NB4 (cell line): ENCODE results near the gene ZBTB7B.

Experiments used
- DNase-seq: peaks from one replicate; pipeline ENCODE4 v3.0.0; 2010; ENCODE audit warnings: low read depth
- H3K4me3 ChIP-seq: one replicate; pipeline ENCODE4 v1.5.1; 2011; ENCODE audit warnings: mild to moderate bottlenecking, low read depth, low read length, moderate library complexity
- MYC ChIP-seq: IDR thresholded peaks from 2 replicates; pipeline ENCODE4 v1.6.1; 2011; ENCODE audit warnings: low read depth, low read length
- POLR2A ChIP-seq: IDR thresholded peaks from 2 replicates; pipeline ENCODE4 v1.6.1; 2011; ENCODE audit warnings: mild to moderate bottlenecking; ENCODE audit not compliant: insufficient read length; ENCODE audit errors: extremely low read depth
- TF ChIP-seq, protein P1 (sequence below): IDR thresholded peaks from 2 replicates; pipeline ENCODE4 v1.6.1; 2011; ENCODE audit warnings: low read depth, low read length
- TF ChIP-seq, protein P2 (sequence below): IDR thresholded peaks from one replicate; pipeline ENCODE4 v1.5.1; 2012; ENCODE audit warnings: low read depth, low read length

Gene ZBTB7B

DNA sequence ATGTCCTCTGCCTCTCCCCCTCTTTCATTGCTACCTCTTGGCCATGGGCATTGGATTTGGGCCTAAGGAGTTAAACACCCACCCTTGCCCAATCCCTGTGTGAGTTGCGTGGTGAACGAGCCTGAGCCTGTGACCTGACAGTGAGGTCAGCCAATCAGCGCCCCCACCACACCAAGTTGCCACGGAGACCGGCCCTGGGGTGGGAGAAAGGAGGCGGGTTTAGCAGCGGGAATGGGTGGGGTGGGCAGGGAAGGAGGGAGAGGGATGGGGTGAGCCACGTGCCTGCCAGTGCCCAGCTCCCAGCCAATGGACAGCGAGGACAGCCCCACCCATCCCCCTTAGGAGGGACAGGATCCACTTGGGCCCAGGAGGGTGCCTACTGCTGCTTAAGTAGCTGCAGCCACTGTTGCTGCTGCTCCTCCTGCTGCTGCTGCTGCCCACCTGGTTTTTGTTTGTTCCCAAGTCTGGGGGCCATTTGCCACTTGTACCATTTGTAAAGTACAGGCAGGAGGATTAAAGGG lies 9.5 kb downstream of the ZBTB7B start:
- DNase-seq, result peak; percentile 85
- TF ChIP-seq, protein P1, sequence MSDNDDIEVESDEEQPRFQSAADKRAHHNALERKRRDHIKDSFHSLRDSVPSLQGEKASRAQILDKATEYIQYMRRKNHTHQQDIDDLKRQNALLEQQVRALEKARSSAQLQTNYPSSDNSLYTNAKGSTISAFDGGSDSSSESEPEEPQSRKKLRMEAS, result peak; percentile 33; the same call in 1 of the 2 replicates
- no peak for TF ChIP-seq POLR2A
- H3K4me3 ChIP-seq, result peak overlapping the region; percentile 16

DNA sequence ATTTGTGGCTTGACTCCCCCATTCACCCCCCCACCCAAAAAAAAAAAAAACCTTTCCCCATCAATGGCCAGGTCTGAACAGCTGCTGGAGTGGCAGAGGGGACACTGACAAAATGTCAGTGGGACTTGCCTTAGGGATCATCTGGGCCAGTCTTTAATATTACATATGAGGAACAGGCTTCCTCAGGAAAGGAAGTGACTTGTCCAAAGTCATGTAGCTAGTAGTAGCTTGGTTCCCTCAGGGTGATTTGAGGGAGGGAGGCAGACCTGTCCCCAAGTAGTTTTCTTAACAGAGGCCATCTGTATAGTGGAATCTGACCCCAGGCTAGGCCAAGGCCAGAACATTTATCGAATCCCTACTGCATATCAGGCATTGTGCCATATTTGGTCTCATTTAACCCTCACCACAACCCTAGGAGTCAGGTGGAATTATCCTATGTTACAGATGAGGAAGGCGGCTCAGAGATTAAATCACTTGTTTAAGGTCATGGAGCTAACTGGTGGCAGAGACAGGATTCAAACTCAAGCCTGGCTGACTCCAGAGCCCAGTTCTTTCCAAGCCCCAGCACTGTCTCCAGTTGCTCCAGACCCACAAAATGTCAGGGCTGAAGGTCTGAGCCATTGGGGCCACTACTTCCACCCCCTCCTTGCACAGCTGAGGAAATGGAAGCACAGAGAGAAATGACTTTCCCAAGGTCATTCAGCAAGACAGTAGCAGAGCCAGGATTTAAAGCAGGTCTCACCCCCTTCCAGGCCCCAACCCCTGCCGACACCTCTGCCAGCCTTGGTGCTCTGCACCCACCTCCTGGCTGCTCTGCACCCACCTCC lies 10.4 kb downstream of the ZBTB7B start:
- peak; percentile 63 for DNase-seq
- TF ChIP-seq, protein P1, result no peak
- TF ChIP-seq POLR2A, result no peak
- TF ChIP-seq, protein P2, sequence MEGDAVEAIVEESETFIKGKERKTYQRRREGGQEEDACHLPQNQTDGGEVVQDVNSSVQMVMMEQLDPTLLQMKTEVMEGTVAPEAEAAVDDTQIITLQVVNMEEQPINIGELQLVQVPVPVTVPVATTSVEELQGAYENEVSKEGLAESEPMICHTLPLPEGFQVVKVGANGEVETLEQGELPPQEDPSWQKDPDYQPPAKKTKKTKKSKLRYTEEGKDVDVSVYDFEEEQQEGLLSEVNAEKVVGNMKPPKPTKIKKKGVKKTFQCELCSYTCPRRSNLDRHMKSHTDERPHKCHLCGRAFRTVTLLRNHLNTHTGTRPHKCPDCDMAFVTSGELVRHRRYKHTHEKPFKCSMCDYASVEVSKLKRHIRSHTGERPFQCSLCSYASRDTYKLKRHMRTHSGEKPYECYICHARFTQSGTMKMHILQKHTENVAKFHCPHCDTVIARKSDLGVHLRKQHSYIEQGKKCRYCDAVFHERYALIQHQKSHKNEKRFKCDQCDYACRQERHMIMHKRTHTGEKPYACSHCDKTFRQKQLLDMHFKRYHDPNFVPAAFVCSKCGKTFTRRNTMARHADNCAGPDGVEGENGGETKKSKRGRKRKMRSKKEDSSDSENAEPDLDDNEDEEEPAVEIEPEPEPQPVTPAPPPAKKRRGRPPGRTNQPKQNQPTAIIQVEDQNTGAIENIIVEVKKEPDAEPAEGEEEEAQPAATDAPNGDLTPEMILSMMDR, result no peak
- no peak for TF ChIP-seq MYC
- H3K4me3 ChIP-seq, result no peak overlapping the region

DNA sequence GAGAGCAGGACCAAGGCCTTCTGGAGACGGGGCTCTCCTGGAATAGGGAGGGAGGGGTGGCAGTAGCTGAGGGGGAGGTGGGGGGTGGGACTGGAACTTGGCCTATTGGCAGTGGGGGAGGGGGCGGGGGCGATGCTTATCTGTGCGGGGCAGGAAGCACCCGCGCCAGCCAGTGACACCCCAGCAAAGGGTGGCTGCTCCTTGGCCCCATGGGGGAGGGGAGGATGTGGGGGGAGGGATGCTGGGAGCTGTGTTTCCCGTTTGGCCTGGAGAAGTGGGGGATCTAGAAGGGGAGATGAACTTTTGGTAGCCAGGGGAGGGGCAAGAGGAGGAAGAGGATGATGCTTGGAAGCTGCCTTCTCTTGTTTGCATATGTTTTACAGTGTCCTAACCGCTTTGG lies 11.0 kb downstream of the ZBTB7B start:
- no peak overlapping the region for H3K4me3 ChIP-seq
- DNase-seq, result peak; percentile 60
- TF ChIP-seq MYC (no peak), POLR2A (no peak)
- TF ChIP-seq, protein P1, result no peak
- TF ChIP-seq, protein P2, result no peak

DNA sequence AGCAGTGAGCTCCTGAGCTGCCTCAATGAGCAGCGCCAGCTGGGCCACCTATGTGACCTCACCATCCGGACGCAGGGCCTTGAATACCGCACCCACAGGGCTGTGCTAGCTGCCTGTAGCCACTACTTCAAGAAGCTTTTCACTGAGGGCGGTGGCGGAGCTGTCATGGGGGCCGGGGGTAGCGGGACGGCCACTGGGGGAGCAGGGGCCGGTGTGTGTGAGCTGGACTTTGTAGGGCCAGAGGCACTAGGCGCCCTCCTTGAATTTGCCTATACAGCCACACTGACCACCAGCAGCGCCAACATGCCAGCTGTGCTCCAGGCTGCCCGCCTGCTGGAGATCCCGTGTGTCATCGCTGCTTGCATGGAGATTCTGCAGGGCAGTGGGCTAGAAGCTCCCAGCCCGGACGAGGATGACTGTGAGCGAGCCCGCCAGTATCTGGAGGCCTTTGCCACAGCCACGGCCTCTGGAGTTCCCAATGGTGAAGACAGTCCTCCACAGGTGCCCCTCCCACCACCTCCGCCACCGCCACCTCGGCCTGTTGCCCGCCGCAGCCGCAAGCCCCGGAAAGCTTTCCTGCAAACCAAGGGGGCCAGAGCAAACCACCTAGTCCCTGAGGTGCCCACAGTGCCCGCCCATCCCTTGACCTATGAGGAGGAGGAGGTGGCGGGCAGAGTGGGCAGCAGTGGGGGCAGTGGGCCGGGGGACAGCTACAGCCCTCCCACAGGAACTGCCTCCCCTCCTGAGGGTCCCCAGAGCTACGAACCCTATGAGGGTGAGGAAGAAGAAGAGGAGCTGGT lies 12.3 kb downstream of the ZBTB7B start:
- TF ChIP-seq MYC, result no peak
- TF ChIP-seq, protein P2, result no peak
- TF ChIP-seq POLR2A, result no peak
- TF ChIP-seq, protein P1, result no peak
- no peak for DNase-seq
- H3K4me3 ChIP-seq, result no peak overlapping the region

DNA sequence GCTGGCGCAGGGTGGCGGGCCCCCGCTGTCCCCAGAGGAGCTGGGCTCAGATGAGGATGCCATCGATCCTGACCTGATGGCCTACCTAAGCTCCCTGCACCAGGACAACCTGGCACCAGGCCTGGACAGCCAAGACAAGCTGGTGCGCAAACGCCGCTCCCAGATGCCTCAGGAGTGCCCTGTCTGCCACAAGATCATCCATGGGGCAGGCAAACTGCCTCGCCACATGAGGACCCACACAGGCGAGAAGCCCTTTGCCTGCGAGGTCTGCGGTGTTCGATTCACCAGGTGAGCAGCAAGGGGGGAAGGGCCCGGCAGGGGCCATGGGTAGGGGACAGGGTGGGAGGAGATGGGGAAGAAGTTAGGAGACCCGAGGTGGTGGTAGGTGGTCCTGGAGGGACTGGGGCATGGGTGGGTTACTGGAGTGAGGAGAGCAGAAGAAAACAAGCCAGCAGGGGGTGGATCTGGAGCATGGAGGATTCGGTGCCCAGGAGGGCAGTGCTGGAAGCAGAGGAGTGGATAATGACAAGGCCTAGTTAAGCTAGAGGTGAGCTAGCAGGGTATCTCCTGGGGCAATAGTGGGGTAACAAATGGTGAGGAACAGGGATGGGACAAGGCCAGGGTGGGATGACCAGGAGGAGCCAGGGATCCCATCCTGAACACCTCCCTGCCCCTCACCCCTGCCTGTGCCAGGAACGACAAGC lies 13.1 kb downstream of the ZBTB7B start:
- TF ChIP-seq, protein P1, result no peak
- TF ChIP-seq, protein P2, result no peak
- TF ChIP-seq POLR2A, result no peak
- TF ChIP-seq MYC, result no peak
- no peak overlapping the region for H3K4me3 ChIP-seq
- DNase-seq, result no peak
